Endodermal cell (in vitro differentiated cells): ENCODE measurements around the gene SCAI. TPM values are rescaled to one million over a fixed set of nuclear protein-coding genes. Genes with fewer than 3 reads are reported as not detected.

Experiments used
- DNase-seq: peaks from one replicate; pipeline ENCODE4 v3.0.0-alpha.2; 2017
- H3K27ac ChIP-seq: 2 replicates; pipeline ENCODE4 v1.5.1; 2013; ENCODE audit warnings: mild to moderate bottlenecking, low read depth, low read length, moderate library complexity
- H3K27me3 ChIP-seq: 2 replicates; pipeline ENCODE4 v1.6.1; 2013; ENCODE audit warnings: mild to moderate bottlenecking, low read length, moderate library complexity; ENCODE audit not compliant: insufficient read depth, control insufficient read depth, poor library complexity, severe bottlenecking
- H3K36me3 ChIP-seq: 2 replicates; pipeline ENCODE4 v1.7.0; 2013; ENCODE audit warnings: mild to moderate bottlenecking, low read length, moderate library complexity; ENCODE audit not compliant: control insufficient read depth, insufficient read depth
- H3K4me1 ChIP-seq: one replicate; pipeline ENCODE4 v1.7.0; 2013; ENCODE audit warnings: low read length; ENCODE audit not compliant: control insufficient read depth, insufficient read depth
- H3K4me3 ChIP-seq: 2 replicates; pipeline ENCODE4 v1.5.1; 2013; ENCODE audit warnings: mild to moderate bottlenecking, low read length, moderate library complexity
- H3K9ac ChIP-seq: 2 replicates; pipeline ENCODE4 v1.6.1; 2013; ENCODE audit warnings: mild to moderate bottlenecking, low read length, moderate library complexity; ENCODE audit not compliant: poor library complexity, severe bottlenecking; ENCODE audit errors: extremely low read depth
- H3K9me3 ChIP-seq: 2 replicates; pipeline ENCODE4 v1.6.1; 2013; ENCODE audit warnings: mild to moderate bottlenecking, low read length, moderate library complexity; ENCODE audit not compliant: control insufficient read depth
- H3K27ac Mint-ChIP-seq: 2 replicates; pipeline ENCODE4 v1.8.0; 2020; ENCODE audit warnings: mixed read lengths
- H3K27me3 Mint-ChIP-seq: 2 replicates; pipeline ENCODE4 v1.8.0; 2021; ENCODE audit warnings: mild to moderate bottlenecking, mixed read lengths; ENCODE audit not compliant: insufficient read depth
- H3K36me3 Mint-ChIP-seq: 2 replicates; pipeline ENCODE4 v1.8.0; 2020; ENCODE audit warnings: low read depth, mixed read lengths
- H3K4me1 Mint-ChIP-seq: 2 replicates; pipeline ENCODE4 v1.8.0; 2020; ENCODE audit warnings: mixed read lengths
- H3K4me3 Mint-ChIP-seq: 2 replicates; pipeline ENCODE4 v1.8.0; 2020; ENCODE audit warnings: mild to moderate bottlenecking, moderate library complexity, mixed read lengths
- H3K9me3 Mint-ChIP-seq: 2 replicates; pipeline ENCODE4 v1.8.0; 2020; ENCODE audit warnings: mild to moderate bottlenecking, mixed read lengths
- CTCF ChIP-seq: fragments of 200-600 bp; sonication (generic); conservative IDR thresholded peaks from 2 replicates; pipeline ENCODE4 v1.5.0; 2021; ENCODE audit warnings: antibody characterized with exemption, mild to moderate bottlenecking
- WGBS, 2 experiments: methylation state at CpG; one replicate each; pipeline versions ENCODE4 v1.1.5 to v1.1.7; 2013; ENCODE audit warnings: missing lambda C conversion rate in 2 of 2, mixed read lengths in 1 of 2; ENCODE audit not compliant: insufficient coverage in 1 of 2, insufficient read length in 1 of 2; 5-methylcytosine and 5-hydroxymethylcytosine counted together
- total RNA-seq, 2 donors: library from RNA; stranded (reverse); fragmentation: NEBNext Ultra II Directional in 1 of 2; extraction: Animal tissue kit (Norgen Biotek cat#: 25700) in 1 of 2; gene quantifications; 2 replicates in 1 of 2; 3 replicates in 1 of 2; pipeline ENCODE4 v1.2.1, GENCODE V29; 2021

The SCAI gene
- total RNA-seq, 2 donors from 2014 or later = 22.9 to 34.7 TPM

GRCh38 chr9:125103770-125104460 is 39.4 kb downstream of the SCAI start:
- Histone ChIP-seq H3K9ac (no peak overlapping the region), H3K4me1 (no peaks in the 10 kb centered on the region), H3K9me3 (peaks cover 7% of the 10 kb centered on the region), H3K36me3 (no peaks in the 10 kb centered on the region), H3K27ac (no peak overlapping the region), H3K4me3 (no peak overlapping the region), H3K27me3 (no peaks in the 10 kb centered on the region)
- Mint-ChIP-seq H3K36me3 (peaks cover 6% of the 10 kb centered on the region), H3K4me1 (no peaks in the 10 kb centered on the region), H3K9me3 (peaks cover 14% of the 10 kb centered on the region), H3K27ac (no peak overlapping the region), H3K27me3 (no peaks in the 10 kb centered on the region), H3K4me3 (no peak overlapping the region)
- 93 to 97% methylated on average over 2 to 3 of the region's 3 CpGs for WGBS, 2 experiments
- no peak for TF ChIP-seq CTCF
- DNase-seq = no peak

- Mint-ChIP-seq H3K4me1 (no peaks in the 10 kb centered on the region), H3K27ac (no peak overlapping the region), H3K9me3 (peaks cover 8% of the 10 kb centered on the region), H3K27me3 (no peaks in the 10 kb centered on the region), H3K36me3 (peaks cover 3% of the 10 kb centered on the region), H3K4me3 (no peak overlapping the region)
- Histone ChIP-seq H3K9ac (no peak overlapping the region), H3K4me1 (no peaks in the 10 kb centered on the region), H3K4me3 (no peak overlapping the region), H3K36me3 (no peaks in the 10 kb centered on the region), H3K27ac (no peak overlapping the region), H3K27me3 (no peaks in the 10 kb centered on the region), H3K9me3 (peaks cover 7% of the 10 kb centered on the region)
- no peak for DNase-seq
- no peak for TF ChIP-seq CTCF
- WGBS, 2 experiments = 90 to 95% methylated on average over 1 of the region's 1 CpG
These were observed 40.3 kb downstream of the SCAI start for GRCh38 chr9:125103021-125103420.

GRCh38 chr9:125100822-125101221 is 42.5 kb downstream of the SCAI start:
- Mint-ChIP-seq H3K4me1 (no peaks in the 10 kb centered on the region), H3K27ac (no peak overlapping the region), H3K4me3 (no peak overlapping the region), H3K27me3 (no peaks in the 10 kb centered on the region), H3K36me3 (peaks cover 5% of the 10 kb centered on the region), H3K9me3 (peaks cover 4% of the 10 kb centered on the region)
- Histone ChIP-seq H3K9ac (no peak overlapping the region), H3K27me3 (no peaks in the 10 kb centered on the region), H3K36me3 (no peaks in the 10 kb centered on the region), H3K9me3 (peaks cover 8% of the 10 kb centered on the region), H3K4me3 (no peak overlapping the region), H3K4me1 (no peaks in the 10 kb centered on the region), H3K27ac (no peak overlapping the region)
- TF ChIP-seq CTCF = no peak
- WGBS, 2 experiments = 88 to 94% methylated on average over 4 of the region's 4 CpGs
- no peak for DNase-seq
